K562 (cell line): Measurements from ENCODE around the gene BIRC7.

Source experiments
- ATF3 ChIP-seq, 2 experiments: fragments of 450-650 bp in 1 of 2; sonication (generic) in 1 of 2; formaldehyde crosslinking in 1 of 2; IDR thresholded peaks in 1 of 2; conservative IDR thresholded peaks in 1 of 2; 2 replicates each; pipeline versions ENCODE4 v1.6.1 to v1.8.1; 2016 to 2023; ENCODE audit warnings: mild to moderate bottlenecking in 2 of 2, moderate library complexity in 2 of 2, inconsistent platforms in 1 of 2, missing genetic modification reagents in 1 of 2
- POLR2A ChIP-seq: fragments of 450-650 bp; conservative IDR thresholded peaks from 2 replicates; pipeline ENCODE4 v1.6.1; 2016

GRCh38 chr20:63256954-63257353 is 21.2 kb downstream of the BIRC7 start:
- TF ChIP-seq ATF3 (IDR thresholded peaks at IDR 0.05), result no peak
- no peak for TF ChIP-seq ATF3 (CRISPR knock-in tag; conservative IDR thresholded peaks at IDR 0.05)
- TF ChIP-seq POLR2A, result no peak
